Naive thymus-derived CD8-positive, alpha-beta T cell (primary cell): ENCODE results near the gene RALGAPB. TPM values are rescaled to one million over a fixed set of nuclear protein-coding genes. Genes with fewer than 3 reads are reported as not detected.

Source experiments
- microRNA-seq: library from miRNA; unstranded; fragments of <30 nt; microRNA quantifications from one replicate; pipeline ENCODE4 v1.2.0, GENCODE V29; 2022; ENCODE audit warnings: borderline microRNAs expressed
- polyA plus RNA-seq, 3 donors: library from polyadenylated mRNA; unstranded; fragments of 300-500 nt; fragmentation: Illumina TruSeq; gene quantifications; one replicate each; pipeline ENCODE4 v1.2.3, GENCODE V29; 2021
- total RNA-seq, 8 experiments: library from RNA in 2 of 8; stranded (reverse) in 2 of 8; gene quantifications; one replicate each; pipeline ENCODE4 v1.2.3 and lab custom pipeline; 2021 to 2026

Gene RALGAPB
- total and polyA plus RNA-seq, 5 experiments from 2014 or later = 8.8 to 56.2 (median 13.8) TPM

Small RNA genes lying within 50 kb of the gene (microRNA-seq; reads per million reads assigned to microRNA genes)
- gene MIR548O2 = not detected

Other genes with a start within 250 kb of the RALGAPB start
- not detected for gene KIAA1755, start 212.1 kb upstream of the RALGAPB start, total RNA-seq
- not detected for gene KIAA1755, start 212.1 kb upstream of the RALGAPB start, polyA plus RNA-seq
- not detected for gene BPI, start 168.7 kb upstream of the RALGAPB start, total RNA-seq
- not detected for gene BPI, start 168.7 kb upstream of the RALGAPB start, polyA plus RNA-seq
- gene LBP, start 126.4 kb upstream of the RALGAPB start, total RNA-seq = not detected
- gene LBP, start 126.4 kb upstream of the RALGAPB start, polyA plus RNA-seq = not detected
- 10 to 100 TPM; 75.3 to 78.2 TPM for gene SNHG17, start 37.5 kb upstream of the RALGAPB start, total RNA-seq
- 100 to 1,000 TPM in 1 of 3 donors, 10 to 100 TPM in 2; 33.8 to 127 (median 57.0) TPM for gene SNHG17, start 37.5 kb upstream of the RALGAPB start, polyA plus RNA-seq
- not detected for gene ADIG, start 108.4 kb downstream of the RALGAPB start, total RNA-seq
- not detected for gene ADIG, start 108.4 kb downstream of the RALGAPB start, polyA plus RNA-seq
- not detected for gene ARHGAP40, start 129.0 kb downstream of the RALGAPB start, total RNA-seq
- gene ARHGAP40, start 129.0 kb downstream of the RALGAPB start, polyA plus RNA-seq = not detected